Measurements from ENCODE around the gene ASIC2.

- no peak for TF ChIP-seq CTCF (tag by site-specific recombination; IDR thresholded peaks at IDR 0.05)
- no peak for TF ChIP-seq ZNF777 (tag by site-specific recombination; IDR thresholded peaks at IDR 0.05; ENCODE audit: borderline replicate concordance)
- TF ChIP-seq ZNF350 (tag by site-specific recombination; IDR thresholded peaks at IDR 0.05), result no peak
- no peak for TF ChIP-seq KLF8 (tag by site-specific recombination; IDR thresholded peaks at IDR 0.05)
- no peak for TF ChIP-seq RBAK (tag by site-specific recombination; IDR thresholded peaks at IDR 0.05)
- TF ChIP-seq ZNF138 (tag by site-specific recombination; IDR thresholded peaks at IDR 0.05; ENCODE audit: borderline replicate concordance), result no peak
- no peak for TF ChIP-seq ZNF488 (tag by site-specific recombination; IDR thresholded peaks at IDR 0.05)
- no peak for TF ChIP-seq ZNF18 (tag by site-specific recombination; IDR thresholded peaks at IDR 0.05)
- TF ChIP-seq ZNF398 (tag by site-specific recombination; IDR thresholded peaks at IDR 0.05), result no peak
- TF ChIP-seq ATF2 (tag by site-specific recombination; IDR thresholded peaks at IDR 0.05; ENCODE audit: low read depth), result no peak
Observed at GRCh38 chr17:33055746-33056145, 237.3 kb downstream of the ASIC2 start.
